ENCODE data around the gene YPEL2.

YPEL2 gene

GRCh38 chr17:59362811-59363205 is 31.4 kb downstream of the YPEL2 start:
- peaks cover 2% of the 10 kb centered on the region; the same call in 1 of the 2 replicates for H4K20me1 ChIP-seq (ENCODE audit: insufficient read depth, low read length)
- H3K27me3 ChIP-seq (ENCODE audit: insufficient read depth, low read length, poor library complexity), result no peaks in the 10 kb centered on the region
- DNase-seq, result no peak
- no peaks in the 10 kb centered on the region for H3K79me2 ChIP-seq (ENCODE audit: insufficient read depth, low read length)
- no peak overlapping the region for H3K27ac ChIP-seq (ENCODE audit: low read length)
- no peak overlapping the region for H3K4me2 ChIP-seq (ENCODE audit: insufficient read depth, low read length)
- H2AFZ ChIP-seq (ENCODE audit: low read depth, low read length), result no peak overlapping the region
- TF ChIP-seq CTCF (IDR thresholded peaks at IDR 0.05; ENCODE audit: borderline replicate concordance, extremely low read depth, low read length, poor library complexity, severe bottlenecking) (no peak), EZH2 (IDR thresholded peaks at IDR 0.05; ENCODE audit: borderline replicate concordance, low read depth, low read length, severe bottlenecking) (no peak)
- no peaks in the 10 kb centered on the region for H3K9me3 ChIP-seq (ENCODE audit: insufficient read depth, low read length, severe bottlenecking)
- no peaks in the 10 kb centered on the region for H3K4me1 ChIP-seq (ENCODE audit: insufficient read depth, low read length)
- no peak for ATAC-seq (ENCODE audit: insufficient read depth, low read depth)
- H3K4me3 ChIP-seq (ENCODE audit: low read depth in 1 of 2, low read length in 2 of 2), result no peak overlapping the region
- no peak overlapping the region for H3K9ac ChIP-seq (ENCODE audit: low read depth, low read length)
- no peaks in the 10 kb centered on the region for H3K36me3 ChIP-seq (ENCODE audit: insufficient read depth, low read length)

- H3K4me2 ChIP-seq (ENCODE audit: insufficient read depth, low read length), result no peak overlapping the region
- peaks cover 2% of the 10 kb centered on the region; the same call in 1 of the 2 replicates for H4K20me1 ChIP-seq (ENCODE audit: insufficient read depth, low read length)
- no peaks in the 10 kb centered on the region for H3K9me3 ChIP-seq (ENCODE audit: insufficient read depth, low read length, severe bottlenecking)
- TF ChIP-seq EZH2 (IDR thresholded peaks at IDR 0.05; ENCODE audit: borderline replicate concordance, low read depth, low read length, severe bottlenecking), result no peak
- TF ChIP-seq CTCF (IDR thresholded peaks at IDR 0.05; ENCODE audit: borderline replicate concordance, extremely low read depth, low read length, poor library complexity, severe bottlenecking), result no peak
- H3K4me1 ChIP-seq (ENCODE audit: insufficient read depth, low read length), result no peaks in the 10 kb centered on the region
- H3K9ac ChIP-seq (ENCODE audit: low read depth, low read length), result no peak overlapping the region
- H3K27ac ChIP-seq (ENCODE audit: low read length), result no peak overlapping the region
- H2AFZ ChIP-seq (ENCODE audit: low read depth, low read length), result no peak overlapping the region
- no peaks in the 10 kb centered on the region for H3K27me3 ChIP-seq (ENCODE audit: insufficient read depth, low read length, poor library complexity)
- ATAC-seq (ENCODE audit: insufficient read depth, low read depth) (no peak), DNase-seq (no peak)
- no peak overlapping the region for H3K4me3 ChIP-seq (ENCODE audit: low read depth in 1 of 2, low read length in 2 of 2)
- H3K36me3 ChIP-seq (ENCODE audit: insufficient read depth, low read length), result no peaks in the 10 kb centered on the region
- H3K79me2 ChIP-seq (ENCODE audit: insufficient read depth, low read length), result no peaks in the 10 kb centered on the region
Observed at GRCh38 chr17:59365383-59365981, 34.0 kb downstream of the YPEL2 start.

GRCh38 chr17:59366040-59366757 is 34.7 kb downstream of the YPEL2 start:
- Histone ChIP-seq H3K9me3 (ENCODE audit: insufficient read depth, low read length, severe bottlenecking) (no peaks in the 10 kb centered on the region), H3K4me1 (ENCODE audit: insufficient read depth, low read length) (no peaks in the 10 kb centered on the region), H3K9ac (ENCODE audit: low read depth, low read length) (no peak overlapping the region), H3K27ac (ENCODE audit: low read length) (no peak overlapping the region), H2AFZ (ENCODE audit: low read depth, low read length) (no peak overlapping the region), H3K79me2 (ENCODE audit: insufficient read depth, low read length) (no peaks in the 10 kb centered on the region), H3K4me2 (ENCODE audit: insufficient read depth, low read length) (no peak overlapping the region), H4K20me1 (ENCODE audit: insufficient read depth, low read length) (peaks cover 2% of the 10 kb centered on the region; the same call in 1 of the 2 replicates), H3K4me3 (ENCODE audit: low read depth in 1 of 2, low read length in 2 of 2) (no peak overlapping the region), H3K36me3 (ENCODE audit: insufficient read depth, low read length) (no peaks in the 10 kb centered on the region), H3K27me3 (ENCODE audit: insufficient read depth, low read length, poor library complexity) (no peaks in the 10 kb centered on the region)
- DNase-seq, result no peak
- ATAC-seq (ENCODE audit: insufficient read depth, low read depth), result no peak
- no peak for TF ChIP-seq EZH2 (IDR thresholded peaks at IDR 0.05; ENCODE audit: borderline replicate concordance, low read depth, low read length, severe bottlenecking)
- no peak for TF ChIP-seq CTCF (IDR thresholded peaks at IDR 0.05; ENCODE audit: borderline replicate concordance, extremely low read depth, low read length, poor library complexity, severe bottlenecking)

All from DND-41 (cell line).